ENCODE results near the gene IFT172.

- TF ChIP-seq, protein P1, sequence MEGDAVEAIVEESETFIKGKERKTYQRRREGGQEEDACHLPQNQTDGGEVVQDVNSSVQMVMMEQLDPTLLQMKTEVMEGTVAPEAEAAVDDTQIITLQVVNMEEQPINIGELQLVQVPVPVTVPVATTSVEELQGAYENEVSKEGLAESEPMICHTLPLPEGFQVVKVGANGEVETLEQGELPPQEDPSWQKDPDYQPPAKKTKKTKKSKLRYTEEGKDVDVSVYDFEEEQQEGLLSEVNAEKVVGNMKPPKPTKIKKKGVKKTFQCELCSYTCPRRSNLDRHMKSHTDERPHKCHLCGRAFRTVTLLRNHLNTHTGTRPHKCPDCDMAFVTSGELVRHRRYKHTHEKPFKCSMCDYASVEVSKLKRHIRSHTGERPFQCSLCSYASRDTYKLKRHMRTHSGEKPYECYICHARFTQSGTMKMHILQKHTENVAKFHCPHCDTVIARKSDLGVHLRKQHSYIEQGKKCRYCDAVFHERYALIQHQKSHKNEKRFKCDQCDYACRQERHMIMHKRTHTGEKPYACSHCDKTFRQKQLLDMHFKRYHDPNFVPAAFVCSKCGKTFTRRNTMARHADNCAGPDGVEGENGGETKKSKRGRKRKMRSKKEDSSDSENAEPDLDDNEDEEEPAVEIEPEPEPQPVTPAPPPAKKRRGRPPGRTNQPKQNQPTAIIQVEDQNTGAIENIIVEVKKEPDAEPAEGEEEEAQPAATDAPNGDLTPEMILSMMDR (IDR thresholded peaks at IDR 0.05): no peak
- TF ChIP-seq POLR2A (IDR thresholded peaks at IDR 0.05): no peak
Measured at GRCh38 chr2:27448381-27448780, 41.2 kb downstream of the IFT172 start.

All from uterus (tissue), 2 donors.